IPS-18a (cell line): ENCODE data around the gene CBLB.
A peak's percentile ranks its signal among the peaks of the same experiment; 100 is the strongest.

ENCODE experiments used
- H3K27ac ChIP-seq: one replicate; pipeline ENCODE4 v1.5.1; 2013; ENCODE audit warnings: low read length
- H3K27me3 ChIP-seq: one replicate; pipeline ENCODE4 v1.6.1; 2013; ENCODE audit warnings: mild to moderate bottlenecking, low read length; ENCODE audit not compliant: control insufficient read depth, insufficient read depth
- H3K36me3 ChIP-seq: one replicate; pipeline ENCODE4 v1.6.1; 2013; ENCODE audit warnings: low read depth, low read length; ENCODE audit not compliant: control insufficient read depth
- H3K4me1 ChIP-seq: one replicate; pipeline ENCODE4 v1.6.1; 2013; ENCODE audit warnings: low read depth, low read length; ENCODE audit not compliant: control insufficient read depth
- H3K4me3 ChIP-seq: one replicate; pipeline ENCODE4 v1.5.1; 2013; ENCODE audit warnings: low read length
- H3K9ac ChIP-seq: one replicate; pipeline ENCODE4 v1.6.1; 2013; ENCODE audit warnings: mild to moderate bottlenecking, low read length, moderate library complexity
- H3K9me3 ChIP-seq: one replicate; pipeline ENCODE4 v1.6.1; 2013; ENCODE audit warnings: low read depth, low read length; ENCODE audit not compliant: control insufficient read depth

Gene CBLB

GRCh38 chr3:105868431-105868741 lies 426 bp downstream of the CBLB start:
- H3K9me3 ChIP-seq = no peaks in the 10 kb centered on the region
- peak overlapping the region; percentile 78 for H3K9ac ChIP-seq
- peak overlapping the region; percentile 96 for H3K4me3 ChIP-seq
- H3K36me3 ChIP-seq = peaks cover 5% of the 10 kb centered on the region
- H3K27me3 ChIP-seq = no peaks in the 10 kb centered on the region
- H3K27ac ChIP-seq = no peak overlapping the region
- peaks cover 20% of the 10 kb centered on the region for H3K4me1 ChIP-seq

GRCh38 chr3:105867712-105868430 lies 941 bp downstream of the CBLB start:
- Histone ChIP-seq H3K9ac (peak overlapping the region; percentile 78), H3K36me3 (peaks cover 5% of the 10 kb centered on the region), H3K9me3 (no peaks in the 10 kb centered on the region), H3K4me1 (peaks cover 20% of the 10 kb centered on the region), H3K27ac (no peak overlapping the region), H3K27me3 (no peaks in the 10 kb centered on the region), H3K4me3 (peak overlapping the region; percentile 96)

GRCh38 chr3:105866656-105867653 lies 1.9 kb downstream of the CBLB start:
- H3K4me1 ChIP-seq = peaks cover 20% of the 10 kb centered on the region
- H3K9ac ChIP-seq = peak overlapping the region; percentile 78
- no peaks in the 10 kb centered on the region for H3K27me3 ChIP-seq
- H3K36me3 ChIP-seq = peaks cover 5% of the 10 kb centered on the region
- no peaks in the 10 kb centered on the region for H3K9me3 ChIP-seq
- H3K27ac ChIP-seq = no peak overlapping the region
- peak overlapping the region; percentile 96 for H3K4me3 ChIP-seq

GRCh38 chr3:105865867-105866350 lies 2.9 kb downstream of the CBLB start:
- Histone ChIP-seq H3K9ac (no peak overlapping the region), H3K36me3 (peaks cover 8% of the 10 kb centered on the region), H3K27me3 (no peaks in the 10 kb centered on the region), H3K4me3 (no peak overlapping the region), H3K9me3 (no peaks in the 10 kb centered on the region), H3K27ac (no peak overlapping the region), H3K4me1 (peaks cover 20% of the 10 kb centered on the region)

GRCh38 chr3:105865016-105865623 lies 3.7 kb downstream of the CBLB start:
- Histone ChIP-seq H3K36me3 (peaks cover 11% of the 10 kb centered on the region), H3K4me1 (peaks cover 17% of the 10 kb centered on the region), H3K4me3 (no peak overlapping the region), H3K9me3 (no peaks in the 10 kb centered on the region), H3K27ac (no peak overlapping the region), H3K27me3 (no peaks in the 10 kb centered on the region), H3K9ac (no peak overlapping the region)

GRCh38 chr3:105864212-105864611 lies 4.6 kb downstream of the CBLB start:
- Histone ChIP-seq H3K27me3 (no peaks in the 10 kb centered on the region), H3K4me1 (peaks cover 14% of the 10 kb centered on the region), H3K27ac (no peak overlapping the region), H3K9ac (no peak overlapping the region), H3K4me3 (no peak overlapping the region), H3K36me3 (peaks cover 13% of the 10 kb centered on the region), H3K9me3 (no peaks in the 10 kb centered on the region)

- Histone ChIP-seq H3K27me3 (no peaks in the 10 kb centered on the region), H3K9ac (no peak overlapping the region), H3K9me3 (no peaks in the 10 kb centered on the region), H3K27ac (no peak overlapping the region), H3K36me3 (peaks cover 13% of the 10 kb centered on the region), H3K4me1 (peaks cover 14% of the 10 kb centered on the region), H3K4me3 (no peak overlapping the region)
These were observed 5.2 kb downstream of the CBLB start for GRCh38 chr3:105863608-105864007.

GRCh38 chr3:105862217-105862616 lies 6.6 kb downstream of the CBLB start:
- Histone ChIP-seq H3K27ac (no peak overlapping the region), H3K9me3 (no peaks in the 10 kb centered on the region), H3K4me3 (no peak overlapping the region), H3K9ac (no peak overlapping the region), H3K4me1 (peaks cover 9% of the 10 kb centered on the region), H3K27me3 (no peaks in the 10 kb centered on the region), H3K36me3 (peaks cover 13% of the 10 kb centered on the region)

- Histone ChIP-seq H3K9me3 (no peaks in the 10 kb centered on the region), H3K4me1 (no peaks in the 10 kb centered on the region), H3K36me3 (peaks cover 13% of the 10 kb centered on the region), H3K27me3 (no peaks in the 10 kb centered on the region), H3K4me3 (no peak overlapping the region), H3K27ac (no peak overlapping the region), H3K9ac (no peak overlapping the region)
These were observed 8.2 kb downstream of the CBLB start for GRCh38 chr3:105860641-105861040.

GRCh38 chr3:105858017-105858416 lies 10.8 kb downstream of the CBLB start:
- Histone ChIP-seq H3K9me3 (no peaks in the 10 kb centered on the region), H3K4me1 (no peaks in the 10 kb centered on the region), H3K27ac (no peak overlapping the region), H3K4me3 (no peak overlapping the region), H3K36me3 (peaks cover 16% of the 10 kb centered on the region), H3K9ac (no peak overlapping the region), H3K27me3 (no peaks in the 10 kb centered on the region)

- no peaks in the 10 kb centered on the region for H3K4me1 ChIP-seq
- H3K9ac ChIP-seq = no peak overlapping the region
- no peaks in the 10 kb centered on the region for H3K27me3 ChIP-seq
- no peaks in the 10 kb centered on the region for H3K9me3 ChIP-seq
- no peak overlapping the region for H3K4me3 ChIP-seq
- H3K27ac ChIP-seq = no peak overlapping the region
- peaks cover 18% of the 10 kb centered on the region for H3K36me3 ChIP-seq
These were observed 11.2 kb downstream of the CBLB start for GRCh38 chr3:105857601-105858000.
